Erythroblast (primary cell): Measurements from ENCODE around the gene BHLHE23.

ENCODE experiments used
- GATA1 ChIP-seq: IDR thresholded peaks from 2 replicates; pipeline ENCODE4 v1.6.1; 2011; ENCODE audit warnings: low read depth, mild to moderate bottlenecking, control low read depth, low read length, moderate library complexity
- POLR2A ChIP-seq: IDR thresholded peaks from 2 replicates; pipeline ENCODE4 v1.6.1; 2011; ENCODE audit warnings: mild to moderate bottlenecking, low read length

GRCh38 chr20:63049191-63049518 is 42.4 kb upstream of the BHLHE23 start:
- TF ChIP-seq POLR2A (no peak), GATA1 (no peak)
